T-helper 1 cell treated with Interleukin-12 subunit alpha and Interleukin-12 subunit beta and Interleukin-4 antibody, amounts not matched to agents 30 ng/mL and 1 ng/mL, for 36 hours (primary cell): ENCODE results near the gene CST7. TPM values are rescaled to one million over a fixed set of nuclear protein-coding genes. Genes with fewer than 3 reads are reported as not detected.

Source experiments
- intact Hi-C: fragments of 100-400 bp; cut with micrococcal nuclease; formaldehyde crosslinking; loops from one replicate; pipeline ENCODE4 v1.15.1; 2024
- total RNA-seq: library from RNA; stranded (reverse); gene quantifications from 2 replicates; pipeline ENCODE4 v1.2.3, GENCODE V29; 2022

CST7 gene
- total RNA-seq, 1 donor from 2014 or later = 89.9 TPM

GRCh38 chr20:24962182-24962492 is 13.1 kb downstream of the CST7 start:
- intact Hi-C loops = loop anchor here (5.0 kb wide), 1 partner anchor 35 kb away; no protein-coding TSS in a partner anchor

- intact Hi-C loops = loop anchor here (5.0 kb wide), 1 partner anchor 35 kb away; no protein-coding TSS in a partner anchor
These were observed 13.4 kb downstream of the CST7 start for GRCh38 chr20:24962510-24962909.

- intact Hi-C loops = loop anchor here (5.0 kb wide), 1 partner anchor 37 kb away; no protein-coding TSS in a partner anchor
These were observed 14.8 kb downstream of the CST7 start for GRCh38 chr20:24963672-24964505.

GRCh38 chr20:24964506-24964840 is 15.4 kb downstream of the CST7 start:
- intact Hi-C loops = loop anchor here (5.0 kb wide), 1 partner anchor 37 kb away; no protein-coding TSS in a partner anchor

GRCh38 chr20:24965065-24965919 is 16.2 kb downstream of the CST7 start:
- intact Hi-C loops = no loop called here

GRCh38 chr20:24966317-24967012 is 17.4 kb downstream of the CST7 start:
- intact Hi-C loops = no loop called here

GRCh38 chr20:24968278-24968800 is 19.3 kb downstream of the CST7 start:
- intact Hi-C loops = no loop called here

GRCh38 chr20:24969186-24970029 is 20.3 kb downstream of the CST7 start:
- intact Hi-C loops = no loop called here

- intact Hi-C loops = no loop called here
These were observed 21.0 kb downstream of the CST7 start for GRCh38 chr20:24970030-24970553.

- intact Hi-C loops = no loop called here
These were observed 21.7 kb downstream of the CST7 start for GRCh38 chr20:24970754-24971153.

GRCh38 chr20:24971376-24972101 is 22.5 kb downstream of the CST7 start:
- intact Hi-C loops = no loop called here

- intact Hi-C loops = no loop called here
These were observed 23.3 kb downstream of the CST7 start for GRCh38 chr20:24972341-24972740.

GRCh38 chr20:24977336-24977735 is 28.3 kb downstream of the CST7 start:
- intact Hi-C loops = no loop called here

GRCh38 chr20:24977797-24978196 is 28.7 kb downstream of the CST7 start:
- intact Hi-C loops = no loop called here

GRCh38 chr20:24978513-24978912 is 29.4 kb downstream of the CST7 start:
- intact Hi-C loops = no loop called here

- intact Hi-C loops = no loop called here
These were observed 30.2 kb downstream of the CST7 start for GRCh38 chr20:24979036-24979960.

GRCh38 chr20:24980291-24981053 is 31.4 kb downstream of the CST7 start:
- intact Hi-C loops = no loop called here

- intact Hi-C loops = no loop called here
These were observed 32.2 kb downstream of the CST7 start for GRCh38 chr20:24981282-24981681.
